ENCODE measurements around the gene KLC4. TPM values are rescaled to one million over a fixed set of nuclear protein-coding genes. Genes with fewer than 3 reads are reported as not detected.
A peak's percentile ranks its signal among the peaks of the same experiment; 100 is the strongest.

Gene KLC4
- total RNA-seq, 3 donors from 2014 or later (not counting 1 experiment from before 2014, with no cell fraction given) = 35.9 to 39.4 (median 37.4) TPM

DNA sequence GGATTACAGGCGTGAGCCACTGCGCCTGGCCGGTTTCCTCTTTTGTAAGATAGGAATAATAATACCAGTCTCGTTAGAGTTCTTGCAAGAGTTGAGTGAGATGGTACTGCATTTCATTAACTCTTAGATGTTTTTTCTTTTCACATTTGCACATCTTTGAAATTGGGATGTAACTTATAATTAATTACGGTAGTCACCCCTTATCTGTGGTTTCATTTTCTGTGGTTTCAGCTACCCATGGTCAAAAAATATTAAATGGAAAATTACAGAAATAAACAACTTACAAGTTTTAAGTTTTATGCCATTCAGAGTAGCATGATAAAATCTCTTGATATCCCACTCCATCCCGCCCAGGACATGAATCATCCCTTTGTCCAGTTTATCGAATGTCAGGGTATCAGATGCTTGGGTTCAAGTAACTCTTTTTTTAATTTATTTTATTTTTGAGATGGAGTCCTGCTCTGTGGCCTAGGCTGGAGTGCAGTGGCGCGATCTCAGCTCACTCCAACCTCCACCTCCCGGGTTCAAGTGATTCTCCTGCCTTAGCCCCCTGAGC is 32.1 kb downstream of the KLC4 start:
- Mint-ChIP-seq H3K4me1 (peaks cover 0 to 8% of the 10 kb centered on the region in 2 donors), H3K36me3 (no peaks in the 10 kb centered on the region), H3K9me3 (no peaks in the 10 kb centered on the region), H3K4me3 (no peak overlapping the region), H3K27ac (no peak overlapping the region), H3K27me3 (ENCODE audit: low read depth in 2 of 2) (no peaks in the 10 kb centered on the region)
- Histone ChIP-seq H3K9me3 (ENCODE audit: control insufficient read depth, insufficient read depth, low read length) (no peaks in the 10 kb centered on the region), H3K27ac (ENCODE audit: low read length) (no peak overlapping the region), H3K4me1 (ENCODE audit: control insufficient read depth, insufficient read depth, low read length) (no peaks in the 10 kb centered on the region), H3K27me3 (ENCODE audit: control insufficient read depth, insufficient read depth, low read length) (no peaks in the 10 kb centered on the region), H3K4me3 (ENCODE audit: low read length) (no peak overlapping the region), H3K36me3 (ENCODE audit: control insufficient read depth, insufficient read depth, low read length) (no peaks in the 10 kb centered on the region)
- ATAC-seq = no peak
- WGBS (ENCODE audit: insufficient coverage) = 96% methylated on average over 8 of the region's 10 CpGs
- intact Hi-C loops (cut with micrococcal nuclease) = no loop called here
- TF ChIP-seq, protein P1, sequence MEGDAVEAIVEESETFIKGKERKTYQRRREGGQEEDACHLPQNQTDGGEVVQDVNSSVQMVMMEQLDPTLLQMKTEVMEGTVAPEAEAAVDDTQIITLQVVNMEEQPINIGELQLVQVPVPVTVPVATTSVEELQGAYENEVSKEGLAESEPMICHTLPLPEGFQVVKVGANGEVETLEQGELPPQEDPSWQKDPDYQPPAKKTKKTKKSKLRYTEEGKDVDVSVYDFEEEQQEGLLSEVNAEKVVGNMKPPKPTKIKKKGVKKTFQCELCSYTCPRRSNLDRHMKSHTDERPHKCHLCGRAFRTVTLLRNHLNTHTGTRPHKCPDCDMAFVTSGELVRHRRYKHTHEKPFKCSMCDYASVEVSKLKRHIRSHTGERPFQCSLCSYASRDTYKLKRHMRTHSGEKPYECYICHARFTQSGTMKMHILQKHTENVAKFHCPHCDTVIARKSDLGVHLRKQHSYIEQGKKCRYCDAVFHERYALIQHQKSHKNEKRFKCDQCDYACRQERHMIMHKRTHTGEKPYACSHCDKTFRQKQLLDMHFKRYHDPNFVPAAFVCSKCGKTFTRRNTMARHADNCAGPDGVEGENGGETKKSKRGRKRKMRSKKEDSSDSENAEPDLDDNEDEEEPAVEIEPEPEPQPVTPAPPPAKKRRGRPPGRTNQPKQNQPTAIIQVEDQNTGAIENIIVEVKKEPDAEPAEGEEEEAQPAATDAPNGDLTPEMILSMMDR (IDR thresholded peaks at IDR 0.05) = no peak
- DNase-seq = no peak

DNA sequence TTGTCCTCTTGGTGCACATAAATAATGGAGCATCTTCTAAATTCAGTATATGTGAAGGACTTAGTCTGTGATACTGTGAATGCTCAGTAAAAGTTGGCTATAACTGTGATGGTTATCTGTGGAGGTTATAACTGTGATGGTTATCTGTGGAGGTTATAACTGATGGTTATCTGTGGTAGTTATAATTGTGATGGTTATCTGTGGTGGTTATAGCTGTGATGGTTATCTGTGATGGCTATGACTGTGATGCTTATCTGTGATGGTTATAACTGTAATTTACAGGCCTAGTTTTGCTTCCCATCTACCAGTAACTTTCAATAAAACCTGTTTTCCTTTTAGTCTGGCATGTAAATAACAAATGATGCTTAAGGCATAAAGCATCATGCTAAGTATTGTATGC is 33.2 kb downstream of the KLC4 start:
- no peak overlapping the region for H3K27ac Mint-ChIP-seq
- no peaks in the 10 kb centered on the region for H3K36me3 Mint-ChIP-seq
- H3K4me1 Mint-ChIP-seq = peaks cover 0 to 8% of the 10 kb centered on the region in 2 donors

DNA sequence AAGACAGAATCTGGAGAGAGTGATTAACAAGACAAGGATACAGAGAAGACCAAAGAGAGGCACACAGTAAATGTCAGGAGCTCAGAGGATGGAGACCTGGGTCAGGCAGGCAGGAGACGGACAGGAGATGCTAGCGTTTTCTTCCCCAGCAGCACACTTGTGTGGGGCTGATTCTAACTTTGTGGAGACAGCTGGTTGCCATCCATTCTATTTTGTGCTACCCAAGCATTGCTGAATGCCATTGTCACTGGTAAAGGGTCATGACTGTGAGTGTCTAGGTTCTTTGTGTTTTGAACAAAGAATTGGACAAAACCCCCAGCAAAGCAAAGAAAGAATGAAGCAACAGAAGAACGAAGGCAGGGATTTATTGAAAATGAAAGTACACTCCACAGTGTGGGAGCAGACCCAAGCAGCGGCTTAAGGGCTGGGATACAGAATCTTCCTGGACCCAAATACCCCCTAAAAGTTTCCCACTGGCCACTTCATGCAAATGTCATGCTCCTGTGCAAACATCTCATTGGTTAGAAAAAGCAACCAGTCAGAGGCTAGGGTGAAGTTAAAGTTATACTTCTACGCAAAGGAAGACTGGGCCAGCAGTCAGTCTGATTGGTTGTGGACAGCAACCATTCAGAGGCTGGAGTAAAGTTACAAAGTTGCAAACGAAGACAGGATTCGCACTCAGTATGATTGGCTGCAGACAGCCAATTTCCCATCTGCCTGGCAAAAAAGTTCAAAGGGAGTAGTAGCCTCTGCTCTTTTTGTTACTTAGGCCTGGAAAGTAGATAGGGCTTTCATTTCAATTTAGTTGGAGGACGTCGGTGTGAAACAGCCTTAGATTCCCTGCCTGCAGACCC is 34.2 kb downstream of the KLC4 start:
- TF ChIP-seq, protein P1 (IDR thresholded peaks at IDR 0.05) = no peak
- Mint-ChIP-seq H3K36me3 (no peaks in the 10 kb centered on the region), H3K9me3 (no peaks in the 10 kb centered on the region), H3K27me3 (ENCODE audit: low read depth in 2 of 2) (no peaks in the 10 kb centered on the region), H3K27ac (no peak overlapping the region), H3K4me3 (no peak overlapping the region), H3K4me1 (peaks cover 0 to 8% of the 10 kb centered on the region in 2 donors)
- Histone ChIP-seq H3K9me3 (ENCODE audit: control insufficient read depth, insufficient read depth, low read length) (no peaks in the 10 kb centered on the region), H3K36me3 (ENCODE audit: control insufficient read depth, insufficient read depth, low read length) (no peaks in the 10 kb centered on the region), H3K4me3 (ENCODE audit: low read length) (peak overlapping the region; percentile 8), H3K27me3 (ENCODE audit: control insufficient read depth, insufficient read depth, low read length) (no peaks in the 10 kb centered on the region), H3K4me1 (ENCODE audit: control insufficient read depth, insufficient read depth, low read length) (no peaks in the 10 kb centered on the region), H3K27ac (ENCODE audit: low read length) (no peak overlapping the region)
- intact Hi-C loops (cut with micrococcal nuclease) = no loop called here
- WGBS (ENCODE audit: insufficient coverage) = 80% methylated on average over 9 of the region's 9 CpGs
- no peak for DNase-seq
- peak in 2 of 3 donors; percentile 57 to 65 for ATAC-seq

More for the DNA sequence above, 33.2 kb downstream of the KLC4 start:
- no peak for DNase-seq
- no peak overlapping the region for H3K4me3 ChIP-seq (ENCODE audit: low read length)
- TF ChIP-seq, protein P1 (IDR thresholded peaks at IDR 0.05) = no peak
- no peak overlapping the region for H3K27ac ChIP-seq (ENCODE audit: low read length)
- no peaks in the 10 kb centered on the region for H3K9me3 ChIP-seq (ENCODE audit: control insufficient read depth, insufficient read depth, low read length)
- peak in 1 of 3 donors; percentile 80 for ATAC-seq
- Mint-ChIP-seq H3K4me3 (no peak overlapping the region), H3K9me3 (no peaks in the 10 kb centered on the region), H3K27me3 (ENCODE audit: low read depth in 2 of 2) (no peaks in the 10 kb centered on the region)
- intact Hi-C loops (cut with micrococcal nuclease) = no loop called here
- no peaks in the 10 kb centered on the region for H3K4me1 ChIP-seq (ENCODE audit: control insufficient read depth, insufficient read depth, low read length)
- H3K27me3 ChIP-seq (ENCODE audit: control insufficient read depth, insufficient read depth, low read length) = no peaks in the 10 kb centered on the region
- no peaks in the 10 kb centered on the region for H3K36me3 ChIP-seq (ENCODE audit: control insufficient read depth, insufficient read depth, low read length)
